Fibroblast of mammary gland (primary cell): Measurements from ENCODE around the gene MAMSTR.
"Not testable (repeated sequence)": the region's sequence is repeated elsewhere in the genome, so short reads cannot be mapped to it uniquely, and the experiment has no call there.

Source experiments
- DNase-seq: peaks from one replicate; pipeline ENCODE4 v3.0.0-alpha.2; 2010; ENCODE audit warnings: low read depth
- H3K4me3 ChIP-seq: 2 replicates; pipeline ENCODE4 v1.5.1; 2011; ENCODE audit warnings: low read depth, mild to moderate bottlenecking, low read length, moderate library complexity; ENCODE audit not compliant: control insufficient read depth
- CTCF ChIP-seq: conservative IDR thresholded peaks from 2 replicates; pipeline ENCODE4 v1.5.1; 2011; ENCODE audit warnings: low read depth, low read length, inconsistent platforms; ENCODE audit not compliant: control insufficient read depth, insufficient read depth

Gene MAMSTR

DNA sequence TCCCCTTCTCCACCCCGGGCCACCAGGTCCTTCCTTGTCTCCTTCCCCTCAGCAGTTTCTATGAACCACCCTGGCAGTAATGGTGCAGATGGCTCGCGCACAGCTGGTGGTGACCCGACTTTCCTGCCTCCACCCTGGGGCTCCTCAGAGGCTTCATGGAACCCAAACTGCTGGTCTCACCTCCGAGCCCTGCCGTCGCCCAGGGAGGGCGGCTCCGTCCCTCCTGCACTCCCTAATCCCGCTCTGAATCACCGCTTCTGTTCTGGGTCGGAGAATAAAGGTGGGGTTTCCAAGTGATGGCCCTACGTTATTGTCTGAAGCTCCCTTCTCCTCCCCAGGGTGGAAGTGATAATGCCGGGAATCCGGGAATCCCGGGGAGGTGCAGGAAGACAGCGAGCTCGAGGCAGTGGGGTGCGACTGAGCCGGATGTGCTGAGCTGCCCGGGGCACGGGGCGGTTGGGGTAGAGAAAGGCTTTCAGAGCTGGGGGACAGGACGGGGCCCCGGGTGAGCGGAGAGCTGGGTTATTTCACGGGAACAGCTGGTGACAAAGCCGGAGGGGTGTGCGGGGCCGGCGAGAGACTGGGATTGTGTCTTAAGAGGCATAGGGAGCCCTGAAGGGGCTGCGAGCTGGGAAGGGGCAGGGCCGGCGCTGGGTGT is 23.0 kb downstream of the MAMSTR start:
- TF ChIP-seq CTCF = no peak
- no peak for DNase-seq
- H3K4me3 ChIP-seq = no peak overlapping the region

GRCh38 chr19:48695743-48696352 is 23.7 kb downstream of the MAMSTR start, which contains the start of gene FUT2:
Gene FUT2, plus strand, starts transcription at chr19:48695971. Its CDS starts 6,986 bp downstream, at chr19:48702957.
- TF ChIP-seq CTCF = no peak
- no peak for DNase-seq
- no peak within 1 kb of the TSS for H3K4me3 ChIP-seq

GRCh38 chr19:48693629-48694028 is 25.9 kb downstream of the MAMSTR start:
- DNase-seq, H3K4me3 ChIP-seq: not testable (repeated sequence)

GRCh38 chr19:48689449-48689848 is 30.1 kb downstream of the MAMSTR start:
- no peak for TF ChIP-seq CTCF
- H3K4me3 ChIP-seq = no peak overlapping the region
- DNase-seq = no peak

DNA sequence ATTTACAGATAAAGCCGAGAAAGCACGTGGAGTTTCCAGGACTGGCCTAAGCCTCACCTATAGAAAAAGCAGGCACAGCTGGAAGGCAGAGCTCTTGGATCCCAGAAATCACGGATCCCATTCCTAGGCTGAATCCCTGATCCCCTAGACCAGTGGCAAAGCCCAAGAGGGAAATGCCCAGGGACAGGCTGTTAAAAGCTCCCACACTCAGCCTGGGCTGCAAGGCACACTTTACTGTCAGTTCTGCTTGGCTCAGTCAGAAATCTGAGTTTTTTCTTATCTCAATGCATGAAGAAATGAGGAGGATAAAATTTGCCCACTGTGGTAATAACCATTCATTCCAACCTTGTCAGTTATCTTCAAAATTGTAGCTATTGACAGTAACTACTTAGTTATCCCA is 31.7 kb downstream of the MAMSTR start:
- DNase-seq = no peak
- H3K4me3 ChIP-seq = no peak overlapping the region
- no peak for TF ChIP-seq CTCF

DNA sequence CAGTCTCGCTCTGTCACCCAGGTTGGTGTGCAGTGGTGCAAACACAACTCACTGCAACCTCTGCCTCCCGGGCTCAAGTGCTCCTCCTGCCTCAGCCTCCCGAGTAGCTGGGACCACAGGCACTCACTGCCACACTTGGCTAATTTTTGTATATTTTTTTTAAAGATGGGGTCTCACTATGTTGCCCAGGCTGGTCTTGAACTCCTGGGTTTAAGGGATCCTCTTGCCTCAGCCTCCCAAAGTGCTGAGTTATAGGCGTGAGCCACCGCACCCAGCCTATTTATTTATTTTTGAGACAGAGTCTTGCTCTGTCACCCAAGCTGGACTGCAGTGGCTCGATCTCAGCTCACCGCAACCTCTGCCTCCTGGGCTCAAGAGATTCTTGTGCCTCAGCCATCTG is 32.9 kb downstream of the MAMSTR start:
- H3K4me3 ChIP-seq, DNase-seq: not testable (repeated sequence)

DNA sequence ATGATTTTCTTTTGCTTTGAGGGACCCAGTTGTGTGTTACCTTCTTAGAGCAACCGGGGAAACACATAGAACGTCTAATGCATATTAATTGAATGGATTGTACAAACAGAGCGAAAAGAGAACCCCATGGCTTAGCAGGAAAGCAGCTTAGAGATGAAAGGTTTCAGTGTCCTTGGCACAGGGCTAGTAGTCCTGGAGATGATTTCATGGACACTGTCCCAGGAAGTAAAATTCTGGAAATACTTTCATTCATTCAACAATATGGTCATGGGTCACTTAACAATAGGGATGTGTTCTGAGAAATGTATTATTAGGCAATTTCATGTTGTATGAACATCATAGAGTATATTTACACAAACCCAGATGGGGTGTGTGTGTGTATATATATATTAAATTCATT is 33.4 kb downstream of the MAMSTR start:
- no peak overlapping the region for H3K4me3 ChIP-seq
- TF ChIP-seq CTCF = no peak
- DNase-seq = peak; percentile 32

DNA sequence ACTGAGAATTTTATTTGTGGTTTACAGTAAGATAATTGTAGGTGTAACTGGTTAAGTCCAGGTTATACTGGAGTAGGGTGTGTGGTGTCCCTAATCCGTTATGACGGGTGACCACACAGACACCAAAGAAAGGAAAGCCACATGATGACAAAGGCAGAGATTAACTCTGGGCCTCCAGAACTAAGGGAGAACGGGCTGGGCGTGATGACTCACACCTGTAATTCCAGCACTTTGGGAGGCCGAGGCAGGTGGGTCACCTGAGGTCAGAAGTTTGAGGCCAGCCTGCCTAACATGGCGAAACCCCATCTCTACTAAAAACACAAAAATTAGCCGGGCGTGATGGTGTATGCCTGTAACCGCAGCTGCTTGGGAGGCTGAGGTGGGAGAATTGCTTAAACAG is 33.9 kb downstream of the MAMSTR start:
- no peak overlapping the region for H3K4me3 ChIP-seq
- DNase-seq = no peak
- TF ChIP-seq CTCF = no peak
